Measurements from ENCODE around the gene ACAN.
A peak's percentile ranks its signal among the peaks of the same experiment; 100 is the strongest.

The ACAN gene

GRCh38 chr15:88900982-88901418, 97.8 kb downstream of the ACAN start:
- no peak for DNase-seq

DNA sequence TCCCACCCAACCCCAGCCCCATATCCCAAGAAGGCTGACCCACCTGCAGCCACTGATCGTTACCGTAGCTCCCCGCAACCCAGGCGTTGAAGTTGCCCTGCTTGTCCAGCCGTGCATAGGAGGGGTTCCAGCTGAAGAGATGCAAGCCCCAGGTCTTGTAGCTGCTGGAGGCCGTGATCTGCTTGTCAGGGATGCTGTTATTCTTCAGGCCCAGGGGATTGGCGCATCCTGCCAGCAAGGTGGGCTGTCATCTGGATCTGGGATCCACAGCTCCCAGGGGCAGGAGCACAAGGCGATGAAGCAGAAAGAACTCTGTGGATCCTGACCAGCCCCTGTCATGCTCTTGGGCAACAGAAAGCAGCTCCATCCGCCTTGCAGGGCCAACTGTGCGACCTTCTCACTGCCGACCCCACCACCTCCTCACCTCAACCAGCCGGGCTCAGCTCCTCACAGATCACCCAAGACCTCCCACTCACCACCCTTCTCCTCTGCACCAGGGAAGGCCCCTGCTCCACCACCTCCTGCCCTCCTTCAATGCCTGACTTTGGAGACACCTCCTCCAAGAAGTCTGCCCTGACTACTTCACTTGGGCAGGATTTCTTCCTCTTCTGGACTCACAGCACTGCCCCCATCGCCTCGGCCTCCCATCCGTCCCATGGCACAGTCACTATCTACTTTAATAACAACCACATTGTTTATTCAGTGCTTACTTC, 98.4 kb downstream of the ACAN start:
- DNase-seq: no peak

DNA sequence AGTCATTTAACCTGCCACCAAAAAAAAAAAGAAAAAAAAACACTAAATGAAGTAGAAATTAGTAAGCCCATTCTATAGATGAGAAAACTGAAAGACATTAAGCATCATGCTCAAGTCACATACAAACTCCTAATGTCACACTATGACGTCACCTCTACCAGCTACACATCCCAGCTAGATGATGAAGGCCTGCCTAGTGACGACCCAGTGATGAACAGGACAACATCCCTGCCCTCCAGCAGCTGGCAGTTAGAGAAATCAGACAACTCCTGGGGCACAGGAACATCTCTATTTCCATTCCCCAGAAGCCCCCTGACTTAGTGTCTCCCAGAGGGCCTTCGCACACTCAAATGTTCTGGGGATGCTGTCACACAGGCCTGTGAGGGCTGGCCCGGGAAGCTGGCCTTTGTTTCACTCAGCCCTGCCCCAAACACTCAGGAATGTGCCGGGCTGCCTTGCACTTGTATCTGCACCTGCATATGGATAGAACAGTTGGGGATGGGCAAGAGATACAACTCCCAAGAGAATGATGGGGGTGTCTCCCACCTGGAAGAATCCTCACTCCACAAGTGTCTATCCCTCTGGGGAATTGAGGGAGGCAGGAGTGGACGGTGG, 99.1 kb downstream of the ACAN start:
- DNase-seq: no peak

GRCh38 chr15:88902846-88903245, 99.6 kb downstream of the ACAN start:
- DNase-seq: no peak

DNA sequence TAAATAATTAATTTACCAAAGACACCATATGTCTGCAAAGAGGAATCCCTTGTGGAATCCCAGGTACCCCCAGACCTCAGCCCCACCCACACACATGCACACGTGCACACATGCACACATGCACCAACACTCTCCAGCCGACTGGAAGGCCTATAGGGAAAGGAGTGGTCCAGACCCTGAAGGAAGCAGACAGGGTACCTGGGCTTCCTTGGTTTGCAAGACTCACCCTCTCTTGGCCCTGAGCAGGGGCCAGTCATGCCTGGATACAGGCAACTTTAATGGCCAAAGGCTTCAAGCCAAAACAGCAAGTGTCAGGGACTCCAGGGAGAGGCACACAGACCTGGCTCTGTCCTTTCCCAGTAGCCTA, 101.0 kb downstream of the ACAN start:
- DNase-seq: no peak

GRCh38 chr15:88904624-88905327, 101.5 kb downstream of the ACAN start:
- DNase-seq: peak in 55 of 58 donors; percentile 18 to 87 (median 66)

DNA sequence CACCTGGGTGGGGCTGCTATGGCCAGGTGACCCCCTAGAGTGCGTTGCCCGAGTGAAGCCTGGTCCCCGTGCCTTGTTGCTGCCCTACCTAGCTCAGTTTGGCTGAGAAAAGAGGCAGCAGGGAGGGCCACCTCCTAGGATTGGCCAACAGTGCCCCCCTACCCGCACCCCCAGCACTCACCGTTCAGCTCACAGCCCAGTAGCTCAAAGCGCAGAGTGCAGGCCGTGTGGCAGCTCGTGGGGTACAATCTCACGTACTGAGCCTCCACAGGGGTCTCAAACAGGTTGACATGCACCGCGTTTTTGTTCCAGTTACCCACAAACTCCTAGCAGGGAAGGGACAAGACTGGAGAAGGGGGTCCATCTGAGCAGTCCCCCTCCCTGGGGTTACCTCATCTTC, 102.3 kb downstream of the ACAN start:
- DNase-seq: no peak

- no peak for DNase-seq
Measured at GRCh38 chr15:88906130-88906529, 102.9 kb downstream of the ACAN start.

DNA sequence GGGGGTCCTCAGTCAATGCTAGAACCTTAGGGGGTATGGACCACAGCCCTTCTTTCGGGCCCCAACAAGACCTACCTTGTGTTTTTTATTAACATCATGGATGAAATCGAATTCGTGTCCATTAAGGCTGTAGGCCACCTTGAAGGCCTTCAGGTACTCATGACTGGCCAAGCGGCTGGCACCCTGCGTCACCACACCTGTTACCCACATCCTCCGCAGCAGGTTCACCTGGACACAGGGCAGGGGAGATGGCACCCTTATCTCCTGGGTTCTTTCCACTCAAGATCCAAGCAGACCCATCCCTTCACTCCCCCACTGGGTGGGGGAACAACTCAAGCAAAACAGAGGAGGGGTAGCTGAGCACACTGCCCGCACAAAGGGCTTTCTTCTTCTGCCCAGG, 103.3 kb downstream of the ACAN start:
- no peak for DNase-seq

DNA sequence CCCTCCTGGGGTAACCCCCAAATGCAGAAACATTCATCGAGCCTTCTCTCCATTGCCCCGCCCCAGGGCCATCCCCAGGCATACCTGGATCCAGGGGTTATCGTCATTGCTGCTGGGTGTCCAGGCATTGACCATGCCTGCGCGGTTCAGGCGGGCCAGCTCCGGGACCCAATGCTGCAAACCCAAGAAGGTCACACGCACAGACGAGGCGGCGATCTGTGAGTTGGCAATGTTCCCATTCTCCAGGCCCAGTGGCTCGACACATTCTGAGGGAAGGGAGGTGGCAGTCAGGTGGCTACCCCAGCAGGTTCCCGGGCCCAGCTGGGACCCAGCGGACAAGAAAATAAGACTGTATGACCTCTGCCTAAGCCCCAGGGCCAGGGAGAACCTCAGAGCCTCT, 103.9 kb downstream of the ACAN start:
- no peak for DNase-seq

- DNase-seq: no peak
Measured at GRCh38 chr15:88908123-88908522, 104.9 kb downstream of the ACAN start.

DNA sequence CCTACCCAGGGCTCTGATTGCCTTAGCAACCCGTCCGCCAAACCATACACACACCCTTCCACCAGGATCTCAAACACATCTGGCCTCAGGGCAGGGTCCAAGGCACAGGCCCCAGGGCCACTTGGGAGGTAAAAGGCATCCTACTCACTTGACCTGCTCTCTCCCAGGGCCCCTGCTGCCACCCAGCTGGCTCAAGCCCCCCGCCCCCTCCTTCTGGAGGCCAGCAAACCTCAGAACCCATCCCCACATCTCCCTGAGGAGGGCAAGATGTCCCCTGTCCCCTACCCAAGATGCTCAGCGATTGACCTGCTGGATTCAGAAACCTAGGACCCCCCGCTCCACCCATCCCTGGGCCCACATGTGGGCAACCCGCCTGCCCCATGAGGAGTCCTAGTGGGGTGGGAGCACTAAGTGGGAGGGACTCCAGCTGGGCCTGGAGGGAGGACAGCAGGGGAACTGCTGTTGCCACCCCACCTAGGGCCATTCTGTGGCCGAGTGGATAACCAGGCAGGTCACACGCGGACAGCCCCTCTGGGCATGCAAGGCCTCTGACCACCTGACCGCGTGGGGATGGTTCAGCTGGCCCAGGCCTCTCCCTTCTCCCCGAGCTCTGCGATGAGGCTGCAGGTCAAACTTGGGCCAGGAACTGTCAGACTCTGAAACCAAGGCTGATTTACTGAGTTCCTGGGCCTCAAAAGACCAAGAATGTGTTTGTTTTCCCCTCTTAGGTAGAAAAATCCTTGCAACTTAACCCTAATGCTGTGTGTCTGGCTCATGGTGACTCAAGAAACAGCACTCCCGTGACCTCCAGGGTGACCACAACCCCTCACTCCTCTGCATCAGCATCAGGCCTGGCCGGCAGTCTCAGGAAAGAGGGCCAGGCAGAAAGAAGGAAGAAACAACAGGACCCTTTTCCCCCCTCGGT, 105.7 kb downstream of the ACAN start:
- DNase-seq: no peak

DNA sequence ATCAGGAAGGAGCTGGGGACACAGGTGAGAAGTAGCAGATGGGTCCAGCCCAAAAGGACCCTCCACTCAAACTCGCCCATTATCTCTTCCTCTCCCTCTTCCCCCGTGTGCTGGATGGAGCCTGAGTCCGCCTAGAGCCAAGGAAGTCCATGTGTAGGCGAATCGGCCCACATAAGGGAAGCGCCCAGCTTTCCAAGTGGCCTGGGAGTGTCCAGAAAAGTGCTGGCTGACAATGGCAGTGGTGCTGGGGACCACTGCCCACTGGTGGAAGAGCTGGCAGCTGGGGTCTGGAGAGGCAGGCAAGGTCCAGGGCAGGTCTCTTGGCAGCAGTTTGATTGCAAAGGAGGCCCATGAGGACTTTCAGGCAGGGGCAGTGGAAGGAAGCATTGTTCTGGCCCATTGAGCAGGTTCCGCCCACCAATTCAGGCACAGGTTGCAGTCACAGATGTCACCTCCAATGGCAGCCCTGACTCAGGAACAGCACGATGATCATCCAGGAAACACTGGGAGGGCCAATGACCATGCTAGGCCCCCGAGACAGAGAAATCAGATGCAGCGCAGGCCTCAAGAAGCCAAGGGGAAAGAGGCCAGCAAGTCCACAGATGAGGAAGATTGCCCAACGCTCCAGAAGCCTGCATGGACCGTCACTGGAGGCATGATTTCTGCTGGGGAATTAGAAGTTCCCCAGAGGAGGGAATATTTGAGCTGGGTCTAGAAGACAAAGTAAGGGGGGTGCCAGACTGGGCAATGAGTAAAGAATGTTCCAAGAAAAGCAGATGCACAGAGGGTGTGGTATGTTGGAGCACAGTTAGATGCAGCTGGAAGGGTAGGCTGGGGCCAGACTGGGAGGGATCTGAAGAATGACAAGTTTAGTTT, 107.0 kb downstream of the ACAN start:
- no peak for DNase-seq

DNA sequence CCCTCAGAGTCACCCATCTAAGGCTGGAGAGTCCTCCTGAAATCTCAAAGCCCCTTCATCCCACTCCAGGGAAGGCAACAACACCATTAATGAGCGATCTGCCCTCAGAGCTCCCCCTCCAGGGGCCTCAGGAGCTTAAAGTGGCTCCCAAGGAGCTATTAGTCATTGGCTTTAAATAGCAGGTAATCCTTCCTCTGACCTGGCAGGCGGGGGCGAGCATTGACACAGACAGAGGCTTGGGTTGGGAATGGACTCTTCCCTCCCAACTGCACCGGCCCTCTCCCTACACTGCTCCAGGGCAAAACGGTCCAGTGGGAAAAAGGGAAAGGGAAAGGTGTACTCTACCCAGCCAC, 108.5 kb downstream of the ACAN start:
- DNase-seq: no peak

DNA sequence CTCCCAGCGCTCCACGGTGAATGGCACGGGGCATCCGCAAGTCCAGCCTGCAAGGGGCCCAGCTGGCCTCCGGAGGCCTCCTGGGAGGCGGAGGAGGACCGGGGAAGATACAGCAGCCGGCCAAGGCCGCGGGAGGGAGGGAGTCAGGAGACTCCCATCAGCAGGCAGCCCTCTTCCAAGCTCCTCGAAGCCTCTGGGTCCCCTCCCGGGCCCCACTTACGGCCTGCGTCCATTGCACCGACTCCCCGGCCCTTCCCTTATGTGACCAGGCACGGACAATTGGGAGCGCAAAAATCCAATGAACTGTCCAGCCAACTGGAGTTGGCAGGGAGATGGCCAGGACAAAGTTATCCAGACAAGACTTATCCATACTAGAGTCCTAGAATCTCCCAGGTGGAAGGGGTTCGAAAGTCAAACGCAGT, 109.3 kb downstream of the ACAN start:
- peak in 1 of 58 donors; percentile 39 for DNase-seq

DNA sequence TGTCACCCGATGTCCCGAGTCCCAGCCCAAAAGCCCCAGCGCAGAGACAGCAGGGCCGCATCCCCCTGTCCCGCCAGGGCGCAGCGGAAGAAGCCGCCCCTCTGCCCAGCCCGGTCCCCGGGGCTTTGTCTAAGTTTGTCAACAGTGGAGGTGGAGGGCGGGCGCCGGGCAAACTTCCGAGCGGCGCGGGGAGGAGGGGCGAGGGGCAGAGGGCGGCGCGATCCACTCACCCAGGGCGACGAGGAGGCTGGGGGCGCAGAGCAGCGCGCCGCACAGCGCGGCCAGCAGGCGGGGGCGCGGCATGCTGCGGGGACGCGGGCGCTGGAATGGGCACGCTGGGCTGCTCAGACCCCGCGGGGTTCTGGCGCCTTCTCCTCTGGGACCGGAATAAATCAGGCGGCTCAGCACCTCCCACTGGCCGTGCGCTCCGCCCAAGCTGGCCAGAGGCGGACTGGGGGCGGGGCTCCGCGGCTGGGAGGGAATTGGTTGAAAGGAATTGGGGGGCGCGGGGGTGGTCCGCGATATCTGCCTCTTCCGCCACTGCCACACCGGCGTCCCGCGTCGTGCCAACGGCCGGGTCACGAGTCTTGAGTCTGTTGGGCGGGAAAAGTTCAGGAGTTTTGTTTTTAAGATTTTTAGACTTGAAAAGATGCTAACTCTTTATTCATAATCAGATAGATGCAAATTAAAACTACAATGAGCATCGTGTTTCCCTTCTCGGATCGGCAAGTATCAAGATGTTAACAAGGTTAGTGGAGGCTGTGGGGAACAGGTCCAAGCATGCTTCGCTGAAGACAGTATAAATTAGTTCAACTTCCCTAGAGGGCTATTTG, 110.0 kb downstream of the ACAN start, which contains the start of gene MFGE8:
MFGE8 (minus strand) TSS at position 363 of the 833 bp plus-strand sequence; CDS start at position 303, 60 bp downstream.
- peak in 51 of 58 donors; percentile 22 to 84 (median 57) for DNase-seq

DNA sequence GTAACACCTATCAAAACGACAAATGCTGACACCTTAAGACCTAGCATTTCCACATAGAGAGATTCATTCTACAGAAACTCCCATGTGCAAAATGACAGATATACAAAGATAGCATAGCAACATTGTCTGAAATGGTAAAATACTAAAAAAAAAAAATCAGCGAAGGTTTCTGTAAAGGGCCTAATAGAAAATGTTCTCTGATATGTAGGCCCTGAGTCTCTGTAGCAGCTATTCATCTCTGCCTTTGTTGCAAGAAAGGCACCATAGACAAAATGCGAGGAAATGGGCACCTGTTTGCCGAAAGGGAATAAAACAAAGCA, 110.6 kb downstream of the ACAN start:
- DNase-seq: no peak

- DNase-seq: no peak
Measured at GRCh38 chr15:88915354-88915753, 112.1 kb downstream of the ACAN start.

DNA sequence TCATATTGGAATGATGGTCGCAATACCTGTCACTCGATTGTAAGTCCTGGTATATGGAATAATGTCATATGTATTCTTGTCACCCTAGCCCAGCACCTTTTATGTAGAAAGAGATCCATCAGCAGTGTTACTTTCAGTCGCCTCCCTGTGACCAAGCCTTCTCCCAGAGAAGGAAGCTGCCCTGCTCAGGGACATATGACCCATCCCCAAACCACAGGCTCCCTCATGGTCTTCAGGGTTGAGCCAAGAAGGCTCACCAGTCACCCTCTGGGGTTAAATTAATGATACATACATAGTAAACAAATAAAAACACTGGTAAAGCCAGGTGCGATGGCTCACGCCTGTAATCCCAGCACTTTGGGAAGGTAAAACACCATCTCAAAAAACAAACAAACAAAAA, 114.5 kb downstream of the ACAN start:
- no peak for DNase-seq

DNA sequence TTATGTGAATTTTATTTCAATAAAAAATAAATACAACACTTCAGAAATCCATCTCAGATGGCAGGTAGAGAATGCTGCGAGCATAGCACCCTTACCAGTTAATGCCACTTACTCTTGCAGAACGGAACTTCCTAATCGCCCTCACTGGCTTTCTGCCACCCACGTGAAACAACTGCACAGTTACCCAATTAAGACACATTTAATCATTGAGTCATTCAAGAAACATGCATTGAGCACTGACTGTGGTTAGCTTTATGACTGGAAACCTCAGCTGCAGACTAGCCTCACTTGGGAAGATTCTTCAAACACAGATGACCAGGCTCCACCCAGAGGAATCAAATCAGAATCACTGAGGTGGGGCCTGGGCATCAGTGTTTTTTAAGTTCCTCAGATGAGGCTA, 115.5 kb downstream of the ACAN start:
- no peak for DNase-seq
